ENCODE results near the gene BTBD19. TPM values are rescaled to one million over a fixed set of nuclear protein-coding genes. Genes with fewer than 3 reads are reported as not detected.

BTBD19 gene
- total and polyA plus RNA-seq, 9 of the 15 experiments (the other 6 are each of a cell fraction or from before 2014, with no cell fraction given) = 0.22 to 2.0 (median 0.95) TPM

GRCh38 chr1:44807364-44808062, 810 bp upstream of the BTBD19 start (continued):
- TF ChIP-seq NCOA1 (IDR thresholded peaks at IDR 0.05; ENCODE audit: low read depth) (peak; percentile 85), ZNF347 (CRISPR knock-in tag; IDR thresholded peaks at IDR 0.05; ENCODE audit: low read depth) (0 out of 2 replicates have a peak, but pooled peaks have one; percentile 57), MCM2 (IDR thresholded peaks at IDR 0.05; ENCODE audit: low read depth) (no peak), KAT7 (CRISPR knock-in tag; IDR thresholded peaks at IDR 0.05; ENCODE audit: borderline replicate concordance) (peak; percentile 92), RBM39 (optimal IDR thresholded peaks at IDR 0.05; ENCODE audit: low read depth, low read length) (peak; percentile 79), ZNF274 (IDR thresholded peaks at IDR 0.05; ENCODE audit: borderline replicate concordance, low read depth, low read length) (no peak), ZNF253 (CRISPR knock-in tag; conservative IDR thresholded peaks at IDR 0.05) (no peak), FOS (IDR thresholded peaks at IDR 0.05; ENCODE audit: extremely low read depth, insufficient read length) (no peak), GATA2 (CRISPR knock-in tag; IDR thresholded peaks at IDR 0.05) (no peak; the same call in 1 of the 2 replicates), SNIP1 (IDR thresholded peaks at IDR 0.05; ENCODE audit: low read depth) (no peak), ZNF280A (IDR thresholded peaks at IDR 0.05; ENCODE audit: low read depth, partially characterized antibody) (no peak), STAT5B (CRISPR knock-in tag; IDR thresholded peaks at IDR 0.05) (no peak), ZNF174 (CRISPR knock-in tag; IDR thresholded peaks at IDR 0.05) (no peak; the same call in 1 of the 2 replicates), CTBP1 (IDR thresholded peaks at IDR 0.05; ENCODE audit: borderline replicate concordance) (peak; percentile 80; the same call in 1 of the 2 replicates), PRPF4 (IDR thresholded peaks at IDR 0.05; ENCODE audit: insufficient read depth, low read depth, low read length, poor library complexity, severe bottlenecking) (no peak), HNRNPH1 (optimal IDR thresholded peaks at IDR 0.05; ENCODE audit: low read depth, low read length) (no peak), SMC3 (conservative IDR thresholded peaks at IDR 0.05; ENCODE audit: insufficient read depth, low read depth, low read length) (no peak), SLC30A9 (CRISPR knock-in tag; IDR thresholded peaks at IDR 0.05) (no peak; the same call in 1 of the 2 replicates)
- TF ChIP-seq, protein P1, sequence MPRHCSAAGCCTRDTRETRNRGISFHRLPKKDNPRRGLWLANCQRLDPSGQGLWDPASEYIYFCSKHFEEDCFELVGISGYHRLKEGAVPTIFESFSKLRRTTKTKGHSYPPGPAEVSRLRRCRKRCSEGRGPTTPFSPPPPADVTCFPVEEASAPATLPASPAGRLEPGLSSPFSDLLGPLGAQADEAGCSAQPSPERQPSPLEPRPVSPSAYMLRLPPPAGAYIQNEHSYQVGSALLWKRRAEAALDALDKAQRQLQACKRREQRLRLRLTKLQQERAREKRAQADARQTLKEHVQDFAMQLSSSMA (CRISPR knock-in tag; IDR thresholded peaks at IDR 0.05) = no peak
- TF ChIP-seq, protein P2, sequence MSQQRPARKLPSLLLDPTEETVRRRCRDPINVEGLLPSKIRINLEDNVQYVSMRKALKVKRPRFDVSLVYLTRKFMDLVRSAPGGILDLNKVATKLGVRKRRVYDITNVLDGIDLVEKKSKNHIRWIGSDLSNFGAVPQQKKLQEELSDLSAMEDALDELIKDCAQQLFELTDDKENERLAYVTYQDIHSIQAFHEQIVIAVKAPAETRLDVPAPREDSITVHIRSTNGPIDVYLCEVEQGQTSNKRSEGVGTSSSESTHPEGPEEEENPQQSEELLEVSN (IDR thresholded peaks at IDR 0.05; ENCODE audit: borderline replicate concordance in 1 of 2, extremely low read depth in 1 of 2, insufficient read depth in 1 of 2, insufficient read length in 1 of 2, low read depth in 1 of 2, low read length in 1 of 2, poor library complexity in 1 of 2, severe bottlenecking in 1 of 2) = peak; percentile 81 to 95

Measured in K562 (cell line).